SK-N-SH treated with all-trans-retinoic acid at 6 μM for 48 hours (cell line): ENCODE measurements around the gene ARID5B.

Source experiments
- ESRRG ChIP-seq: fragments of 250-450 bp; sonication (Bioruptor Pico); IDR thresholded peaks from 2 replicates; pipeline ENCODE4 v1.6.1; 2021; ENCODE audit warnings: mild to moderate bottlenecking
- OSR1 ChIP-seq: fragments of 250-450 bp; sonication (Bioruptor Pico); IDR thresholded peaks from 2 replicates; pipeline ENCODE4 v1.8.0; 2022; ENCODE audit warnings: moderate library complexity, mild to moderate bottlenecking, inconsistent platforms
- RARB ChIP-seq: fragments of 250-450 bp; sonication (Bioruptor Pico); IDR thresholded peaks from 2 replicates; pipeline ENCODE4 v1.8.0; 2021; ENCODE audit warnings: mild to moderate bottlenecking, moderate library complexity
- TCF4 ChIP-seq: fragments of 250-450 bp; sonication (Bioruptor Pico); IDR thresholded peaks from 2 replicates; pipeline ENCODE4 v1.8.0; 2021; ENCODE audit warnings: mild to moderate bottlenecking, moderate library complexity, borderline replicate concordance
- ZFP3 ChIP-seq: fragments of 250-450 bp; sonication (Bioruptor Pico); IDR thresholded peaks from 2 replicates; pipeline ENCODE4 v1.5.0; 2020; ENCODE audit warnings: mild to moderate bottlenecking, moderate library complexity
- ZNF70 ChIP-seq: fragments of 450-650 bp; formaldehyde crosslinking; IDR thresholded peaks from 2 replicates; pipeline ENCODE4 v1.5.0; 2020; ENCODE audit warnings: mild to moderate bottlenecking, moderate library complexity
- TF ChIP-seq, protein P1 (sequence below): fragments of 250-450 bp; sonication (Bioruptor Pico); IDR thresholded peaks from 2 replicates; pipeline ENCODE4 v1.8.0; 2020; ENCODE audit warnings: mild to moderate bottlenecking, moderate library complexity, borderline replicate concordance
- TF ChIP-seq, protein P2 (sequence below): fragments of 250-450 bp; sonication (Bioruptor Pico); IDR thresholded peaks from 2 replicates; pipeline ENCODE4 v1.8.0; 2021; ENCODE audit warnings: low read depth, mild to moderate bottlenecking, moderate library complexity, borderline replicate concordance

DNA sequence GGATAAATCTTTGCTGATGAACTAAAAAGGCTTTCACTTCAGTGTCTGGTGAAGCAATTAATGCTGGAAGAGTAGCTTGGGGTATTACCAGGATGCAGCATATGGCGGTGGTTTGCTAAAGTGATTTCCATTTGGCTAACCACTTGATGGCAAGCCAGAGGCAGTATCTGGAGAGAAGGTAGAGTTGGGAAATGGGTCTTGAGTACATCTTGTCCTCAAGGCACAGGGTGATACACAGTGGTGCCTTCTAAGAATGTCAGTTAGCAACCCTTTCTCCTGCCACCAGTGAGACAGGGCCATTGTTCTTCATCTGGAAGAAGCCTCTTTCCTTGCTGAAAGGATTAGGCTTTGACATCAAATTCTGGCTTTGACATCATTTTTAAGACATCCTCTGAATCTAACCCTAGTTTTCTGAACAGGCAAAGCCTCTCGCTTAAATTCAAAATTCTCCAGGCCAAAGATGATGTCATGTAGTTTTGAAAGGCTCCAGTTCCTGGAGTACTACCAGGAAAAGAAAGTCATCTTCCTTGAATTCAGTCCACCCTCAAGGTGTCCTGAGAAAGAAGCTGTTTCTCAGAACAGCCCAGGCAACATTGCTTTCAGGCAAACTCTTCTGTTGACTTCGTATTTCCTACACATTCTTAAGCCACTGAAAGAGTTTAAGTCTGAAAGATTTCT is 162.4 kb downstream of the ARID5B start:
- no peak for TF ChIP-seq ZFP3
- TF ChIP-seq ZNF70 = no peak
- TF ChIP-seq ESRRG (CRISPR knock-in tag) = no peak
- TF ChIP-seq, protein P1, sequence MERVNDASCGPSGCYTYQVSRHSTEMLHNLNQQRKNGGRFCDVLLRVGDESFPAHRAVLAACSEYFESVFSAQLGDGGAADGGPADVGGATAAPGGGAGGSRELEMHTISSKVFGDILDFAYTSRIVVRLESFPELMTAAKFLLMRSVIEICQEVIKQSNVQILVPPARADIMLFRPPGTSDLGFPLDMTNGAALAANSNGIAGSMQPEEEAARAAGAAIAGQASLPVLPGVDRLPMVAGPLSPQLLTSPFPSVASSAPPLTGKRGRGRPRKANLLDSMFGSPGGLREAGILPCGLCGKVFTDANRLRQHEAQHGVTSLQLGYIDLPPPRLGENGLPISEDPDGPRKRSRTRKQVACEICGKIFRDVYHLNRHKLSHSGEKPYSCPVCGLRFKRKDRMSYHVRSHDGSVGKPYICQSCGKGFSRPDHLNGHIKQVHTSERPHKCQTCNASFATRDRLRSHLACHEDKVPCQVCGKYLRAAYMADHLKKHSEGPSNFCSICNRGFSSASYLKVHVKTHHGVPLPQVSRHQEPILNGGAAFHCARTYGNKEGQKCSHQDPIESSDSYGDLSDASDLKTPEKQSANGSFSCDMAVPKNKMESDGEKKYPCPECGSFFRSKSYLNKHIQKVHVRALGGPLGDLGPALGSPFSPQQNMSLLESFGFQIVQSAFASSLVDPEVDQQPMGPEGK (CRISPR knock-in tag) = no peak
- TF ChIP-seq, protein P2, sequence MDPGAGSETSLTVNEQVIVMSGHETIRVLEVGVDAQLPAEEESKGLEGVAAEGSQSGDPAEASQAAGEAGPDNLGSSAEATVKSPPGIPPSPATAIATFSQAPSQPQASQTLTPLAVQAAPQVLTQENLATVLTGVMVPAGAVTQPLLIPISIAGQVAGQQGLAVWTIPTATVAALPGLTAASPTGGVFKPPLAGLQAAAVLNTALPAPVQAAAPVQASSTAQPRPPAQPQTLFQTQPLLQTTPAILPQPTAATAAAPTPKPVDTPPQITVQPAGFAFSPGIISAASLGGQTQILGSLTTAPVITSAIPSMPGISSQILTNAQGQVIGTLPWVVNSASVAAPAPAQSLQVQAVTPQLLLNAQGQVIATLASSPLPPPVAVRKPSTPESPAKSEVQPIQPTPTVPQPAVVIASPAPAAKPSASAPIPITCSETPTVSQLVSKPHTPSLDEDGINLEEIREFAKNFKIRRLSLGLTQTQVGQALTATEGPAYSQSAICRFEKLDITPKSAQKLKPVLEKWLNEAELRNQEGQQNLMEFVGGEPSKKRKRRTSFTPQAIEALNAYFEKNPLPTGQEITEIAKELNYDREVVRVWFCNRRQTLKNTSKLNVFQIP (CRISPR knock-in tag) = no peak
- no peak for TF ChIP-seq TCF4 (CRISPR knock-in tag)
- no peak for TF ChIP-seq RARB
- no peak for TF ChIP-seq OSR1
